ENCODE measurements around the gene NAALADL2. TPM values are rescaled to one million over a fixed set of nuclear protein-coding genes. Genes with fewer than 3 reads are reported as not detected.
"Not testable (repeated sequence)": the region's sequence is repeated elsewhere in the genome, so short reads cannot be mapped to it uniquely, and the experiment has no call there.

NAALADL2 gene
- total RNA-seq, 1 donor from 2014 or later: 34.2 TPM

DNA sequence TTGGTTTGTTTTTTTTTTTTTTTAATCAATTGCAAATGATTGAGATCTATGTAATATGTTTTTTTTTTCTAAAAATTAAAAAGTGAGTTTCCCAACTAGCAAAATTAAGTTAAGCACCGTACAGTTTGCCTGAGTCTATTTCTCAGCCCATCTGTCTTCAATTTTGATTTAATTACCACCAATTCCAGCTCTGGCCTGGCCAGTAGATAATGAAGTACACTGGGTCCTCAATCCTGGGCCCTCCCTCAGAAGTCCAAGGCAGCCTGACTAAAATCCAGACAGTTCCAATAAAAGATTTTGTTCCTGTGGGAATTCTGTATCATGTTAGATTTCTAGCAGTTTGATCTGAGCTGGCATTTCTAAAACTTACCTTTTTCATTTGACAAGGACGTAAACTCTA, 887.2 kb downstream of the NAALADL2 start:
- DNase-seq (ENCODE audit: low spot score): no peak

DNA sequence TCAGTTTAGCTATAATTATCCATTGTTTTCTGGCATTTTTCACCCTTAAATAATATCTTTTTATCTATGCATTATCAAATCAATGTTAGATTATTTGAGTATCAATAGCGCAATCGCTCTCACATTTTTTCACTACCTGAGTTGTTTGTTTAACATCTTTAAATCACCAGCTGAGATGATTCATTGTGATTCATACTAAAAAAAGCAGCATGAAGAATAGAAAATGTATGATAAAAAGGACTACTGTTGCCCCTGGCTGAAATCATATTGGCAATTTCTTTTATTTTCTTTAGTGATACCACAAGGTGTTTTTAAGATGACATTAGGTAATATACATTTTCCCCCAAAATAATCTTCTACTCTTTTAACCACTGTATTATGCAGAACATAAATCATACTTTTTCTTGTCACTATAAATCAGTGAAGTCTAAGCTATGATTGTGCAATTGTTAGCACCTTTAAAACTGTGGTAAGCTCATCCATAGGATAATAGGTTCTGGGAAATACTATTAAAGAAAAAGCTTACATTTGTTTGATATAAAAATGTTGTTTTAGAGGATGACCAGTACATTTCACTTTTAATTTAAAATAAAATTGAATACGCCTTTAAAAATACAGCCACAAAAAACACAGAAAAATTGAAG, 889.1 kb downstream of the NAALADL2 start:
- DNase-seq (ENCODE audit: low spot score): no peak

DNA sequence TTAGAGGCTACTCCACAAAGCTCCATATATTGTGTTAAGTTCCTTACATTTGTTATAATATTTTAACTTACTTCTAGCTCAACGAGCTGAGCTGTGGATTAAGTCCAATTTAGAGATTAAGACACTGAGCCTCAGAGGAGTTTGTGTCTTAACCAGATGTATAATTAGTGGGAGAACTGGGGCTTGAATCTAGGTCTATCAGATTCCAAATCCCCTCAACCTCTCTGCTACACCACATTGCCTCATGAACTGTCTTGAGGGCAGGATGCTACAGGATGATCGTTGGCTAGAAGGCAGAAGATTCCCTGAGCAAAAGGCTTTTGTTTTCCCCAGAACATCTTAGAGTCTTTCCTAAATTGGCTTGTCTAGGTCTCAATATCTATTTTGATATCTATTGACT, 890.8 kb downstream of the NAALADL2 start:
- DNase-seq (ENCODE audit: low spot score): no peak

DNA sequence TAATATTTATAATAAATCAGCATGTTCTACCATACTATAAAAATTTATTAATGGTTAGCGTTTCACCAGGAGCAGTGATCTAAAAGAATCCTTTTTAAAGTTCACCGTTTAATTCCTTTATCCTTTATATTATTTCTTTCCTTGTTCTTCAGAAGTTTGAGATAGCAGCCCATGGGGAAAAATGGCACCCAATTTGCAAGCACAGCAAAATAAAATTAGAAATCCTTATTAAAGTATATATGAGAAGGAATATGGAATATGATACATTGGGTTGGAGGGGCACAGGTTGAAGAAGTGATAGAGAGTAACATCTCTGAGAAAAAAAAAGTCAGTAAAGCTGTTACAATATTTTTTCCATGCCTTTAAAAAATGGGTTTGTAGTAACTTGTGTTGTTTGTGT, 892.0 kb downstream of the NAALADL2 start:
- DNase-seq (ENCODE audit: low spot score): no peak

DNA sequence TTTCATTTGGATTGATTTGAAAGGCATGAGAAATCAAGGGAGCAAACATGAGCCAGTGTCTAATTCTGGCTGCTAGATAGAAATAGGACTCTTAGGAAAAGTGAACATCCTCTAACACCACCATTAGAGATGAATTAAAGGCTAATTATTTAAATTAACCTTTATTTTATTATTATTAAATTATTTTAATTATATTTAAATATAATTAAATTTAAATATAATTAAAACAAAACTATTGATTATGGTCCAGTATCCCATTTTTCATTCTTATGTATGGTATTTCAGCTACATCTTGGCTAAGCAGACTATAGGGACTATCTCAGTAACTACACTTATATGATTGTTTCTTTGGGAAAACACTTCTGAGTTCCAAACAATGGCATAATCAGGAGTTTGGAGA, 904.8 kb downstream of the NAALADL2 start:
- no peak for DNase-seq (ENCODE audit: low spot score)

DNA sequence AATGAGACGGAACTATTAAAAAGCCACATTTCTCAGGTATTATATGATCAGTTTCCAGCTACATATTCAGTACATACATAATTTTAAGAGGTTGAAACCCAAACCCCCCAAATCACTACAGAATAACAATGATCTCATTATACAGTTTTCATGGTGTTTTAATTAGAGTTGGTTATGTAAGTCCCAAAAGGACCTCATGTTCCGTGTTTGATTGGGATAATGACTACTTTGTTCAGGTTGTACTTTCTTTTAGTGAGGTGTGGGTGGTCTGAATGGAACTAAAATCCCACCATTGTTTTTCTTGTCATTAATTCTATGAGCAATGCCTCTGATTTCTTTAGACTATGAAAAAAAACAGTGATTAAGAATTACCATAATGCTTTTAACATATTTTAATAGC, 905.6 kb downstream of the NAALADL2 start:
- no peak for DNase-seq (ENCODE audit: low spot score)

DNA sequence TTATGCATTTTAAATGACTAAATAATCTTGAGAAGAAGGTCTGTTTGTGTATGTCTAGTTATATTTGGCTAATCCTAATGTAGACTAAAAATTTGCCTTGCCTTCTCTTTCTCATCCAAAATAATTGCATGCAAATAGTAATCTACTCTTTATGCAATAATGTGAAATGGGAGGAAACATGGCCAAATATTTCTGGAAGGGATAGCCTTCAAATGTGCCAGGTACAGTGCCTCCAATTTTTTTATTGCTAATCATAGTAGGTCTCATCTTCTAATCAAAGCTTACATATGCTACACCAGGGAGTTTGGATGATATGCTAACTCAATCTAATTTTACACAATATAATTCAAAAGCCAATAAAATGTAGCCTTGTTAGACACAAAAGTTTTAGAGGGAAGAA, 911.3 kb downstream of the NAALADL2 start:
- no peak for DNase-seq (ENCODE audit: low spot score)

DNA sequence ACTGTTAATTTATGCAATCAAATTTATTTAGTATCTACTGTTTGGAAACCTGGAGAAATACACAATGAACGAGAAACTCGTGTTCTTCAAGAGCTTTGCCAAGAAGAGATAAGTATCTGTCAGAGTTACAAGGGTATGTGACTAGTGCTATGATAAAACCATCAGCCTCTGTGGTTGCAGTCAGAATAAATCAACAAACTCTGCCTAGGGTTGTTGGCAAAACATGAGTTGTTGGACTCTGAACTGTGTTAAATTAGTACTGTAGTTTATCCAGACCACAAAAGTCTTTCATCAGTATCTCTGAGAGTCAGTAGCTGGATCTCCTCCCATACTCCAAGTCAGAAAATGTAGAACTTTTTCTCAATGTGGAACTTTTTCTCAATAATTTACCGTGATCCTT, 918.4 kb downstream of the NAALADL2 start:
- DNase-seq (ENCODE audit: low spot score): no peak

DNA sequence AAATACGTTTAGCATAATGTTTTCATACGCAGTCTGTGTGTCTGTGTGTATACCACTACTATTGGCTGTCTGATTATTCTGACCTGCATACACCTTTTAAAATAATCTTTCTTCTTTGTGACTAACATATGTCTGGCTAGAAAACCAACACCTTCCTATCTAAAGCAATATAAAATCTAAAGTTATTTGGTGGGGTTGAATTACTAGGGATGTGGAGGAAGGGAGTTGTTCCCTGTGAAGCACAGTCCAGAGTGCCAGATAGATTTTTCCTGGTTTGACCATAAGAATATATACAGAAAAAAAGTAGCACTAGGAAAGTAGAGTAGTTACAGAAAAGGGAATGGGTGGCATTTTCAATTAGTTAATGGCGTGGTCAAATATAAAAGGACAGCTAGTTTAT, 918.8 kb downstream of the NAALADL2 start:
- no peak for DNase-seq (ENCODE audit: low spot score)

DNA sequence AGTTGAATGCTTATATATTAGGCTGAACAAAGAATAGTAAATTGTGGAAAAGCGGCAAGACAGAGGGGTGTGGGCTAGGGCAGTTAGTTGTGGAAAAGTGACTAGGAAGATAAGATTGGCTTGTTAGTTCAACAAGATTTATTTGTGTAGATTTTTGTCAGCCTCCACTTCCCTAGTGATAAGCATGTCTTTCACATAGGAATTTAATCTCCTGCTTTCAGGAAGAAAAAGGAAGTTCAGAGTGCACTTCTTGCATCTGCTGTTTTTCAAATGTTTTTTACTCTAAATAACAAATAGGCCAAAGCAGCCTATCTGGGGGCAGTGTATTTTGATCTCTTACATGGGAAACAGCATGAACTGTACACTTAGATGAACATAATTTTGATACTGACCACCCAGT, 919.9 kb downstream of the NAALADL2 start:
- no peak for DNase-seq (ENCODE audit: low spot score)

DNA sequence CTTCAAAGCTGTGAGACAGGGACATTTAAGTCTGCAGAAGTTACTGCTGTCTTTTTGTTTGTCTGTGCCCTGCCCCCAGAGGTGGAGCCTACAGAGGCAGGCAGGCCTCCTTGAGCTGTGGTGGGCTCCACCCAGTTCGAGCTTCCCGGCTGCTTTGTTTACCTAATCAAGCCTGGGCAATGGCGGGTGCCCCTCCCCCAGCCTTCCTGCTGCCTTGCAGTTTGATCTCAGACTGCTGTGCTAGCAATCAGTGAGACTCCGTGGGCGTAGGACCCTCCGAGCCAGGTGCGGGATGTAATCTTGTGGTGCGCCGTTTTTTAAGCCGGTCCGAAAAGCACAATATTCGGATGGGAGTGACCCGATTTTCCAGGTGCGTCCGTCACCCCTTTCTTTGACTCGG, 928.0 kb downstream of the NAALADL2 start:
- not testable (repeated sequence) for DNase-seq (ENCODE audit: low spot score)

DNA sequence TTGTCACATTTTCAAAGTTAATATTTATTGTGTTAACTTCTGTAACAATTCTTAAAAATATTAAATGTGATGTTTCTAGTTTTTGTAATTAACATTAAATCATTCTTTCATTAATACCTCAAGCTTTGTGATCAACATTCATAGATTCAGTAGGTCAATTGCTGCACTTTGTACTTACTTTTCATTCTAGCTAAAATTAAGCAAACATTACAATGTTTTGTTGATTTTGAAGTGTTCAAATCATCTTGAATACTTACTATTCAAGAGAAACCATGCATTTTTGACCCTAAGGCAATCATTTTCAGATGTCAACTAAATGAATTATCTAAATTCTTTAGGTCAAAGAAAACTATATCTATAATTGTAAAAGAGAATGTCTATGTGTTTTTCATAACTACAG, 933.1 kb downstream of the NAALADL2 start:
- DNase-seq (ENCODE audit: low spot score): no peak

DNA sequence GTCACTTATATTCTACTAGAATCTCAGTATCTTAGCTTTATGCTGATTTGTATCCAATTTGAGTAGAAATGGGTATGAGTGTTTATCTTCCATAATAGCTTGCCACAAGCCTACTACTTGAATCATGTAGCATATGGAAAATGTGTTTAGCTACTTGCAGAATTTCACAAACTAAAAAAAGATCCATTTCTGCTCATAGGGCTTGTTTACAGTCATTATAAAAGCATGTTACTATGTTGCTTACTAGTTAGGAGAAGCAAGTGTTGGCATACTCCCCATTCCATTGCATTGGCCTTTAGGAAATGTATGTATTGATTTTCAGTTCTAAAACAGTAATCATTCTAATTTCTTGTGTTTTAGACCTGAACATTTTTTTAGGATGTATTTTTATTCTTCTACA, 939.2 kb downstream of the NAALADL2 start:
- no peak for DNase-seq (ENCODE audit: low spot score)

DNA sequence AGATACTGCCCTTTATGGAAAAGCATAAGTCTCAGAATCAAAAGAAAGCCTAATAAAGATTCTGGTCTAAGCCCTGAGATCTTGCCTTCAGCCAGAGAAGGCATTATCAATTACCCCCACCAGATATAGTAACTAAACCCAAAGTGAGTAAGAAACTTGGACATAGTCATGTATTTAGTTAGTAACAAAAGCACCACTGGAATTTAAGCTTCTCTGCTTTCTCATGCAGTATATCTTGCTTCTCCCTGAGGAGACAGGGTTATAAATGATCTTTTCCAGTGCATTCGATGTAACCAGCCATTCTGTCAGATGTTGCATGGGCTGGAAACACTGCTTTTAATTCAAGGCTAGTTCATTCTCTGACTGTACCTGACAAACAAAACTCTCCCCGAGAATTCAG, 946.7 kb downstream of the NAALADL2 start:
- no peak for DNase-seq (ENCODE audit: low spot score)

DNA sequence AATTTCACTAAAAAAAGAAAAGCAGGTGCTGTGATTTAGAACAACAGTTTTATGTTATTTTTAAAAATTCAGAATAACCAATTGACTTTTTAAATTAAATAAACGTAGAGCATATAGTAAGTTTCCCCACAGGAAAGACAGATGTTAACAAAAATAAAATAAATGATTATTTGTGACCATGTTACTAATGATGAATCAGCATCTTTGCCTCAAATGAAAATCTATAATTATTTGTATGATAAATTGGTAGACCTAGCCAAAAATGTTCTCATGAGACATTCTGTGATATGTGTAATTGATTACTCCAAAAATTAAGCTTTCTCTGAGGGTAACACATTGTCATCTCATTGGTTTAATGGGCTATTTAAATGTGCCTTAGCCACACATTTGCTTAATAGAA, 948.0 kb downstream of the NAALADL2 start:
- DNase-seq (ENCODE audit: low spot score): no peak

DNA sequence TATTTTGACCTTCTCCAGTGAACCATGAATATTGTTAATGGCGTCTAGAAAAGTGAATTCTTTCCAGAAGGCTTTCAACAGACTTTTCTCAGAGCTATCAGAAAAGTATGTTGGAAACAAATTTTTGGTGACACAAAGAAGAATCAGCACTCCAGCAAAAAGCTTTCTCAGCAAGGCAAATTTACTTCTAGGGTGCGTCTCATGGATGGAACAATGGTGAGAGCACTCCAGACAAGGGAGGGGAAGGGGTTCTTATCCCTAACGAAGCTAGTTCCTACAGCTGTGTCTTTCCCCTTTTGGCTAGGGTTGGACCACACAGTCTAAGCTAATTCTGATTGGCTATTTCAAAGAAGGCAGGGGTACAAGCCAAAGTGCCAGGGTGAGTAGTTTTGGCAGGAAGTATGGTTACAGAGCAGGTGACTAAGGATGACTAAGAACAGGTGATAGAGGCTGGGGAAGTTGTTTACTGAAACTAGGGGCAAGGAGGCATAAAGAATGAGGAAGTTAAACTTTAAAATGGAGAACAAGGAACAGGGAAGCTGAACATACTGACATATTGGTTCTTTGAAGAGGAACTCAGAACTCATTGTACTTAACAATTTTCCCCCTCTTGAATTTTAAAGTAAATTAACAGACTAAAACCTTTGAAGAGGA, 959.8 kb downstream of the NAALADL2 start:
- no peak for DNase-seq (ENCODE audit: low spot score)

DNA sequence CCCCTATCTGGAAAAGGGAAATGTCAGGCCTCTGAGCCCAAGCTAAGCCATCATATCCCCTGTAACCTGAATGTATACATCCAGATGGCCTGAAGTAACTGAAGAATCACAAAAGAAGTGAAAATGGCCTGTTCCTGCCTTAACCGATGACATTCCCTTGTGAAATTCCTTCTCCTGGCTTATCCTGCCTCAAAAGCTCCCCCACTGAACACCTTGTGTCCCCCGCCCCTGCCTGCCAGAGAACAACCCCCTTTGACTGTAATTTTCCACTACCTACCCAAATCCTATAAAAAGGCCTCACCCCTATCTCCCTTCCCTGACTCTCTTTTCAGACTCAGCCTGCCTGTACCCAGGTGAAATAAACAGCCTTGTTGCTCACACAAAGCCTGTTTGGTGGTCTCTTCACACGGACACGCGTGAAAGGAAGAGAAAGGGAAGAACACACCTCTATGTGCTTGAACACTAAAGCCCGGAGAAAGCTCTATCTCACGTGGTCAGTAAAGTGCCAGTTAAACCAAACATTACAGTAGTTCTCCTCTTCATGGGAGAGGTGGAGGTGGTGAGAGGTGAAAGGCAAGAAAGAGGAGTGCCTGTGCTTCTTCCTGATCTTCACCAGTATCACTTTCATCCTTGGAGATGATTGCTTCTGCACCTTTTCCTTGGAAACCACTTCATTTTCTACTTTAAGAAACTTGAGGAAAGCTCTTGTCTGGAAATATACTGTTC, 963.8 kb downstream of the NAALADL2 start:
- DNase-seq (ENCODE audit: low spot score): not testable (repeated sequence)

DNA sequence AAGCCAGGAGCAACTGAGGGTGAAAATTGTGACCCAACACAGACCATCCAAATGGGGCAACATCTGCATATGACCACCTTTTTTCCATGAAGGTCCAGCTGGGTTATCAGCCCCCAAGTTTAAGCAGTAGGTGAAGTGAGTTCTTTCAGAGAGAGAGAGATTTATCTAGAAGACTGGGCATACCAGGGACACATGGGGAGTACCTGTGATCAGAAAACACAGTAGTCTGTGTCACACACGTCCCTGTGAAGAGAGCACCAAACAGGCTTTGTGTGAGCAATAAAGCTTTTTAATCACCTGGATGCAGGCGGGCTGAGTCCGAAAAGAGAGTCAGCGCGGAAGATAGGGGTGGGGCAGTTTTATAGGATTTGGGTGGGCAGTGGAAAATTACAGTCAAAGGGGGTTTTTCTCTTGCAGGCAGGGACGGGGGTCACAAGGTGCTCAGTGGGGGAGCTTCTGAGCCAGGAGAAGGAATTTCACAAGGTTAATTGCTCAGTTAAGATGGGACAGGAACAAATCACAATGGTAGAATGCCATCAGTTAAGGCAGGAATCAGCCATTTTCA, 966.0 kb downstream of the NAALADL2 start:
- DNase-seq (ENCODE audit: low spot score): not testable (repeated sequence)

DNA sequence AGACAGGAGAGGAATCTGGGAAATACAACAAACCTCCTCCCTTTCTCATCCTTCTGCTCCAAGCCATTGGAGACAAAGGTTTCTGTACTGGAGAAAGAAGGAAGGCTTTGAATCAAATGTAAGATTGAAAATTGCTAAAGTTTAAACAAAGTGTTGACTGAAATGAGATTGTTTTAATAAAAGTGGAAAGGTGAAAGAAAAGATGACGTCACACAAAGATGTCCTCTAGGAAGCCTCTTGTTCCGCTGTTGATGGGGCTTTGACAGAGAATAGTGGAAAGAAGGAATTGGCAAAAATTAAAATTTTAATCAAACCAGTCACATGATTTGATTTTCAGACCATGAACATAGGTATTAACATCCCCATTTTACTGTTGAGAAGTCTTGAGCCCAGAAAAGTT, 967.6 kb downstream of the NAALADL2 start:
- DNase-seq (ENCODE audit: low spot score): no peak

DNA sequence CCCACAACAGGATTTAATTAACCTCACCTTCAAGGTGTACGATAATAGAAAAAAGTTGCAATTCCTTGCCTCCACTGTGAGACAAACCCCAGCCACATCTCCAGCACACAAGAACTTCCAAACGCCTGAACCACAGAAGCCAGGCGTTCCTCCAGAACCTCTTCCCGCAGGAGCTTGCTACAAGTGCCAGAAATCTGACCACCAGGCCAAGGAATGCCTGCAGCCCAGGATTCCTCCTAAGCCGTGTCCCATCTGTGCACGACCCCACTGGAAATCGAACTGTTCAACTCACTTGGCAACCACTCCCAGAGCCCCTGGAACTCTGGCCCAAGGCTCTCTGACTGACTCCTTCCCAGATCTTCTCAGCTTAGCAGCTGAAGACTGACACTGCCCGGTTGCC, 970.7 kb downstream of the NAALADL2 start:
- DNase-seq (ENCODE audit: low spot score): not testable (repeated sequence)

DNA sequence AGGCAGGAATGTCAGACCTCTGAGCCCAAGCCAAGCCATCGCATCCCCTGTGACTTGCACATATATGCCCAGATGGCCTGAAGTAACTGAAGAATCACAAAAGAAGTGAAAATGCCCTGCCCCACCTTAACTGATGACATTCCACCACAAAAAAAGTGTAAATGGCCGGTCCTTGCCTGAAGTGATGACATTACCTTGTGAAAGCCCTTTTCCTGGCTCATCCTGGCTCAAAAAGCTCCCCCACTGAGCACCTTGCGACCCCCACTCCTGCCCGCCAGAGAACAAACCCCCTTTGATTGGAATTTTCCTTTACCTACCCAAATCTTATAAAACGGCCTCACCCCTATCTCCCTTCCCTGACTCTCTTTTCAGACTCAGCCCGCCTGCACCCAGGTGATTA, 976.6 kb downstream of the NAALADL2 start:
- not testable (repeated sequence) for DNase-seq (ENCODE audit: low spot score)

DNA sequence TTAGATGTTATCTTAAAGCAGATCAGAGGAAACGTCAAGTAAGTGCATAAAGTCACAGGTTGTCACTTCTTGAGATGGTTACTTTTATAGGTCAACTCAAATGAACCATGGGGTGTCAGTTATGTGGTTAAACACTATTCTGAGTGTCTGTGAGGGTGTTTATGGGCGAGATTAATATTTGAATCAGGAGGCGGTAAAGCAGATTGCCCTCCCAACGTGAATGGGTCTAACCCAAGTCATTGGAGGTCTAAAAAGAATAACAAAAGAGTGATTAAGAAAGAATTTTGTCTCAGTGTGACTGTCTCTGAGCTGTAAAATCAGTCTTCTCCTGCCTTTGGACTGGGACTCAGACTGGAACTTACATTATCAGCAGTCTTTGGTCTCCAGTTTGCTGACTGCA, 977.5 kb downstream of the NAALADL2 start:
- no peak for DNase-seq (ENCODE audit: low spot score)

DNA sequence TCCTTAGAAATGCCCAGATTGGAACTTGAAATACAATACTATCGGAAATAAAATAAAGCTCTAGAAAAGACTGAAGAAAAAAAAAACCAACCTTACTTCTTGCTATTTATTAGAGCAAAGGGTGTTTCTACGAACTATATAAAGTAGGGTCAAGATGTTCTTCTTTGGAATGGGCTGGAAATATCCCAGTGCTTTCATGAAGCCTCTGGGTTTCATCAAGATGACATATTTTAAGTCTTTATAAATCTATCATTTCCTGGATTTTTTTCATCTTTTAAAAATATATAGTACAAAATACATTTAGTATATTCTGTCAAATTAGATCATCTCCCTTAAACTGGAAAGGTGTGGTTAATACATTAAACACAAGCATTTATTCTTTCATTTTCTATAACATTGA, 978.8 kb downstream of the NAALADL2 start:
- DNase-seq (ENCODE audit: low spot score): no peak
